Osteocyte (in vitro differentiated cells): ENCODE data around the gene FAM13C. TPM values are rescaled to one million over a fixed set of nuclear protein-coding genes. Genes with fewer than 3 reads are reported as not detected.

Source experiments
- DNase-seq: peaks from one replicate; pipeline ENCODE4 v3.0.0; 2021; ENCODE audit warnings: mixed read lengths; ENCODE audit not compliant: unreplicated experiment; ENCODE audit errors: extremely low spot score
- H3K27ac Mint-ChIP-seq: one replicate; pipeline ENCODE4 v1.8.0; 2021; ENCODE audit warnings: mild to moderate bottlenecking, mixed read lengths; ENCODE audit not compliant: unreplicated experiment
- H3K27me3 Mint-ChIP-seq: one replicate; pipeline ENCODE4 v1.8.0; 2021; ENCODE audit warnings: mixed read lengths; ENCODE audit not compliant: unreplicated experiment
- H3K36me3 Mint-ChIP-seq: one replicate; pipeline ENCODE4 v1.8.0; 2021; ENCODE audit warnings: mixed read lengths; ENCODE audit not compliant: unreplicated experiment
- H3K4me1 Mint-ChIP-seq: one replicate; pipeline ENCODE4 v1.8.0; 2021; ENCODE audit warnings: mixed read lengths; ENCODE audit not compliant: unreplicated experiment
- H3K4me3 Mint-ChIP-seq: one replicate; pipeline ENCODE4 v1.8.0; 2021; ENCODE audit warnings: mild to moderate bottlenecking, moderate library complexity, mixed read lengths; ENCODE audit not compliant: unreplicated experiment
- H3K9me3 Mint-ChIP-seq: one replicate; pipeline ENCODE4 v1.8.0; 2021; ENCODE audit warnings: mixed read lengths; ENCODE audit not compliant: unreplicated experiment
- CTCF ChIP-seq: fragments of 200-600 bp; sonication (generic); IDR thresholded peaks from 2 replicates; pipeline ENCODE4 v1.5.0; 2021; ENCODE audit warnings: antibody characterized with exemption, mild to moderate bottlenecking, moderate library complexity
- total RNA-seq: library from RNA; stranded (reverse); gene quantifications from 2 replicates; pipeline ENCODE4 v1.2.1, GENCODE V29; 2021

Gene FAM13C
- total RNA-seq, 1 donor from 2014 or later: 3.2 TPM

- Mint-ChIP-seq H3K27ac (no peak overlapping the region), H3K4me1 (peaks cover 19% of the 10 kb centered on the region), H3K36me3 (no peaks in the 10 kb centered on the region), H3K27me3 (no peaks in the 10 kb centered on the region), H3K9me3 (no peaks in the 10 kb centered on the region), H3K4me3 (no peak overlapping the region)
- no peak for TF ChIP-seq CTCF
- no peak for DNase-seq
These were observed 26.9 kb downstream of the FAM13C start for GRCh38 chr10:59335497-59335896.

- TF ChIP-seq CTCF: no peak
- H3K9me3 Mint-ChIP-seq: peaks cover under 1% of the 10 kb centered on the region
- H3K27ac Mint-ChIP-seq: no peak overlapping the region
- H3K4me1 Mint-ChIP-seq: peaks cover 28% of the 10 kb centered on the region
- no peaks in the 10 kb centered on the region for H3K36me3 Mint-ChIP-seq
- no peak for DNase-seq
- H3K4me3 Mint-ChIP-seq: no peak overlapping the region
- no peaks in the 10 kb centered on the region for H3K27me3 Mint-ChIP-seq
These were observed 28.6 kb downstream of the FAM13C start for GRCh38 chr10:59333701-59334100.

GRCh38 chr10:59332581-59332980 is 29.8 kb downstream of the FAM13C start:
- no peaks in the 10 kb centered on the region for H3K27me3 Mint-ChIP-seq
- H3K9me3 Mint-ChIP-seq: peaks cover 4% of the 10 kb centered on the region
- no peak for TF ChIP-seq CTCF
- no peak overlapping the region for H3K4me3 Mint-ChIP-seq
- DNase-seq: no peak
- H3K36me3 Mint-ChIP-seq: no peaks in the 10 kb centered on the region
- peaks cover 28% of the 10 kb centered on the region for H3K4me1 Mint-ChIP-seq
- no peak overlapping the region for H3K27ac Mint-ChIP-seq

GRCh38 chr10:59331661-59332060 is 30.7 kb downstream of the FAM13C start:
- TF ChIP-seq CTCF: no peak
- DNase-seq: no peak
- Mint-ChIP-seq H3K9me3 (peaks cover 4% of the 10 kb centered on the region), H3K36me3 (no peaks in the 10 kb centered on the region), H3K27ac (no peak overlapping the region), H3K27me3 (no peaks in the 10 kb centered on the region), H3K4me3 (no peak overlapping the region), H3K4me1 (peaks cover 20% of the 10 kb centered on the region)

- peaks cover 32% of the 10 kb centered on the region for H3K4me1 Mint-ChIP-seq
These were observed 37.2 kb downstream of the FAM13C start for GRCh38 chr10:59325116-59325515.

More at GRCh38 chr10:59325116-59325515, 37.2 kb downstream of the FAM13C start:
- H3K27me3 Mint-ChIP-seq: peaks cover 2% of the 10 kb centered on the region
- no peak overlapping the region for H3K4me3 Mint-ChIP-seq
- peaks cover 1% of the 10 kb centered on the region for H3K36me3 Mint-ChIP-seq
- peaks cover 4% of the 10 kb centered on the region for H3K9me3 Mint-ChIP-seq
- H3K27ac Mint-ChIP-seq: no peak overlapping the region
- no peak for DNase-seq
- TF ChIP-seq CTCF: no peak
